ENCODE data around the gene AATK. TPM values are rescaled to one million over a fixed set of nuclear protein-coding genes. Genes with fewer than 3 reads are reported as not detected.

Gene AATK
- polyA plus RNA-seq, 1 of the 3 experiments (the other 2 are of a cell fraction) = 0.51 TPM

DNA sequence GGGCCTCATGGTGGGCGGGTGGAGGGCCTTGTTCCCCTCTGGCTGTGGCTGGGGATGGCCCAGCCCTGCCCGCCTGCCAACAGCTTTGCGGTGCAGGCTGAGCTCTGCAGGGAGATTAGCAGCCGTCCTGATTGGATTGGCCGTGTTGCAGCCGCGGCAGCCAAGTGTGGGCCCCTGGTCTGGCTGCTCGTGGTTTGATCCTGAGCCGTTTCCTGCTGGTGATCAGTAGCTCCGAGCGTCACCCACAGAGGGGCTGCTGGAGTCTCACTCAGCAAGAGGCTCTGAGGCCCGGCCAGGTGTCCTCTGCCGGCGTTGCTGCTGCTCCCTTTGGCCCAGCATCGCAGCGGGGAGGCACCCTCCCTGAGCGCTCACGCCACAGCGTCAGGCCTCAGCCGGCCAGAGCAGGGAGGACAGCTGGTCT is 98.6 kb downstream of the AATK start:
- H3K4me3 ChIP-seq (ENCODE audit: low read depth in 2 of 2, low read length in 1 of 2) = no peak overlapping the region
- H3K27ac ChIP-seq (ENCODE audit: low read depth in 2 of 2, low read length in 1 of 2) = peak overlapping the region in 1 of 2 experiments; percentile 44; a peak in 1 of 4 replicates
- H3K9me2 ChIP-seq = no peaks in the 10 kb centered on the region
- no peaks in the 10 kb centered on the region for H3K79me2 ChIP-seq (ENCODE audit: insufficient read depth)
- no peaks in the 10 kb centered on the region for H3K9me3 ChIP-seq
- H3F3A ChIP-seq (replicated peaks; ENCODE audit: insufficient read depth) = no peaks in the 10 kb centered on the region
- H2AFZ ChIP-seq (ENCODE audit: low read depth) = no peak overlapping the region
- no peak overlapping the region for H3K4me2 ChIP-seq
- WGBS (ENCODE audit: low lambda C conversion rate) = 80% methylated on average over 7 of the region's 20 CpGs
- ChIA-PET POLR2A (interaction anchor here (1.3 kb wide), 1 partner anchor 9 kb away, joined by 4 read pairs; no protein-coding TSS in a partner anchor), CTCF (interaction anchor here (0.6 to 3.2 kb wide), 3 partner anchors 26 to 44 kb away, joined by 3 to 13 read pairs (median 3); no protein-coding TSS in a partner anchor)
- peaks cover 0 to 57% of the 10 kb centered on the region in 2 experiments; a peak in 1 of 4 replicates for H3K4me1 ChIP-seq (ENCODE audit: control insufficient read depth in 1 of 2, insufficient read depth in 2 of 2, low read depth in 1 of 2, low read length in 1 of 2)
- DNase-seq = peak; percentile 78
- peaks cover 16% of the 10 kb centered on the region for H4K20me1 ChIP-seq (ENCODE audit: insufficient read depth)
- H3K9ac ChIP-seq = no peak overlapping the region
- no peaks in the 10 kb centered on the region for H3K27me3 ChIP-seq (ENCODE audit: insufficient read depth)
- no peaks in the 10 kb centered on the region for H3K36me3 ChIP-seq (replicated peaks in 1 of 2; ENCODE audit: control insufficient read depth in 1 of 2, insufficient read depth in 2 of 2, low read length in 1 of 2)
- no peak for TF ChIP-seq POLR2AphosphoS5 (IDR thresholded peaks at IDR 0.05; ENCODE audit: low read depth, low read length)
- TF ChIP-seq ELF1 (IDR thresholded peaks at IDR 0.05) = no peak
- TF ChIP-seq GABPA (IDR thresholded peaks at IDR 0.05; ENCODE audit: low read depth) = no peak
- TF ChIP-seq, protein P1, sequence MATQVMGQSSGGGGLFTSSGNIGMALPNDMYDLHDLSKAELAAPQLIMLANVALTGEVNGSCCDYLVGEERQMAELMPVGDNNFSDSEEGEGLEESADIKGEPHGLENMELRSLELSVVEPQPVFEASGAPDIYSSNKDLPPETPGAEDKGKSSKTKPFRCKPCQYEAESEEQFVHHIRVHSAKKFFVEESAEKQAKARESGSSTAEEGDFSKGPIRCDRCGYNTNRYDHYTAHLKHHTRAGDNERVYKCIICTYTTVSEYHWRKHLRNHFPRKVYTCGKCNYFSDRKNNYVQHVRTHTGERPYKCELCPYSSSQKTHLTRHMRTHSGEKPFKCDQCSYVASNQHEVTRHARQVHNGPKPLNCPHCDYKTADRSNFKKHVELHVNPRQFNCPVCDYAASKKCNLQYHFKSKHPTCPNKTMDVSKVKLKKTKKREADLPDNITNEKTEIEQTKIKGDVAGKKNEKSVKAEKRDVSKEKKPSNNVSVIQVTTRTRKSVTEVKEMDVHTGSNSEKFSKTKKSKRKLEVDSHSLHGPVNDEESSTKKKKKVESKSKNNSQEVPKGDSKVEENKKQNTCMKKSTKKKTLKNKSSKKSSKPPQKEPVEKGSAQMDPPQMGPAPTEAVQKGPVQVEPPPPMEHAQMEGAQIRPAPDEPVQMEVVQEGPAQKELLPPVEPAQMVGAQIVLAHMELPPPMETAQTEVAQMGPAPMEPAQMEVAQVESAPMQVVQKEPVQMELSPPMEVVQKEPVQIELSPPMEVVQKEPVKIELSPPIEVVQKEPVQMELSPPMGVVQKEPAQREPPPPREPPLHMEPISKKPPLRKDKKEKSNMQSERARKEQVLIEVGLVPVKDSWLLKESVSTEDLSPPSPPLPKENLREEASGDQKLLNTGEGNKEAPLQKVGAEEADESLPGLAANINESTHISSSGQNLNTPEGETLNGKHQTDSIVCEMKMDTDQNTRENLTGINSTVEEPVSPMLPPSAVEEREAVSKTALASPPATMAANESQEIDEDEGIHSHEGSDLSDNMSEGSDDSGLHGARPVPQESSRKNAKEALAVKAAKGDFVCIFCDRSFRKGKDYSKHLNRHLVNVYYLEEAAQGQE (IDR thresholded peaks at IDR 0.05; ENCODE audit: low read depth, low read length) = no peak
- TF ChIP-seq, protein P2, sequence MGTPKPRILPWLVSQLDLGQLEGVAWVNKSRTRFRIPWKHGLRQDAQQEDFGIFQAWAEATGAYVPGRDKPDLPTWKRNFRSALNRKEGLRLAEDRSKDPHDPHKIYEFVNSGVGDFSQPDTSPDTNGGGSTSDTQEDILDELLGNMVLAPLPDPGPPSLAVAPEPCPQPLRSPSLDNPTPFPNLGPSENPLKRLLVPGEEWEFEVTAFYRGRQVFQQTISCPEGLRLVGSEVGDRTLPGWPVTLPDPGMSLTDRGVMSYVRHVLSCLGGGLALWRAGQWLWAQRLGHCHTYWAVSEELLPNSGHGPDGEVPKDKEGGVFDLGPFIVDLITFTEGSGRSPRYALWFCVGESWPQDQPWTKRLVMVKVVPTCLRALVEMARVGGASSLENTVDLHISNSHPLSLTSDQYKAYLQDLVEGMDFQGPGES (IDR thresholded peaks at IDR 0.05; ENCODE audit: low read depth, low read length) = no peak

Small RNAs within 50 kb of the gene (small RNA-seq; reads per million reads assigned to genes)
- gene MIR1250 = 0 to 1.1 (median 0.06) reads per million in 7 experiments
- gene MIR3065 = 0.34 to 54.0 (median 25.3) reads per million in 7 experiments
- gene MIR657 = 0 reads per million in 7 experiments

Other genes with a start within 250 kb of the AATK start
- gene CHMP6, start 174.4 kb downstream of the AATK start, polyA plus RNA-seq (2012; rRNA removed) = 44.1 and 44.3 TPM in 2 replicates
- 15.5 and 19.8 TPM in 2 replicates for gene BAIAP2, start 131.1 kb downstream of the AATK start, polyA plus RNA-seq (2012; rRNA removed)
- not detected in 2 replicates for gene PVALEF, start 714 bp downstream of the AATK start, polyA plus RNA-seq (2012; rRNA removed)
- gene CEP131, start 56.7 kb upstream of the AATK start, polyA plus RNA-seq (2012; rRNA removed) = 26.5 and 34.8 TPM in 2 replicates
- 35.3 and 36.1 TPM in 2 replicates for gene TEPSIN, start 72.8 kb upstream of the AATK start, polyA plus RNA-seq (2012; rRNA removed)
- 194 and 229 TPM in 2 replicates for gene NDUFAF8, start 73.1 kb upstream of the AATK start, polyA plus RNA-seq (2012; rRNA removed)
- gene SLC38A10, start 129.1 kb upstream of the AATK start, polyA plus RNA-seq (2012; rRNA removed) = 64.3 and 82.2 TPM in 2 replicates
- 3.6 and 6.4 TPM in 2 replicates for gene BAHCC1, start 229.2 kb upstream of the AATK start, polyA plus RNA-seq (2012; rRNA removed)